ENCODE results near the gene UBE2C.

UBE2C gene

DNA sequence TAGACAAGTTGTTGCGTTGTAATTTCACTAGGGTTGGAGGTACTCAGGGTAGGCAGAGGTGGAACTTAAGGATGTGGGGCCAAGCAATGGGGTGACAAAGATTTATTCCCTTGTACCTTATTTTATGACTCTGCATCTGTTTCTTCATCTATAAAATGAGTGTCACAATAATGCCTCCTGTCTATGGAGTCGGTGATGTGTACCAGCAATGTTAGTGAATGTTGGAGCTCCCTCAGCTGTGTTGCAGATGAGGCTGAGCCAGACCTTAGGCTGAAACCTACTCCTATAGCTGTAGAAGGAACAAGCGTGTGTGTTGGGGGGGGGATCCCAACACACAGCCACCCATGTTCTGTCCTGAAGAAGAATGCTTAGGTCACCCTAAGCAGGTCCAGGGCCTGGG lies 4.5 kb downstream of the UBE2C start:
- no peak overlapping the region for H3K4me3 ChIP-seq (replicated peaks; ENCODE audit: insufficient read depth, low read length)
- H3K27ac ChIP-seq (replicated peaks) = no peak overlapping the region
- DNase-seq (ENCODE audit: low read depth in 1 of 2, low spot score in 1 of 2) = no peak
- no peaks in the 10 kb centered on the region for H3K27me3 ChIP-seq (ENCODE audit: insufficient read depth, poor library complexity, severe bottlenecking)
- TF ChIP-seq POLR2AphosphoS5 (IDR thresholded peaks at IDR 0.05; ENCODE audit: low read depth) (no peak), SPI1 (IDR thresholded peaks at IDR 0.05; ENCODE audit: borderline replicate concordance, low read depth) (no peak), GABPA (IDR thresholded peaks at IDR 0.05; ENCODE audit: low read depth) (no peak)
- TF ChIP-seq, protein P1, sequence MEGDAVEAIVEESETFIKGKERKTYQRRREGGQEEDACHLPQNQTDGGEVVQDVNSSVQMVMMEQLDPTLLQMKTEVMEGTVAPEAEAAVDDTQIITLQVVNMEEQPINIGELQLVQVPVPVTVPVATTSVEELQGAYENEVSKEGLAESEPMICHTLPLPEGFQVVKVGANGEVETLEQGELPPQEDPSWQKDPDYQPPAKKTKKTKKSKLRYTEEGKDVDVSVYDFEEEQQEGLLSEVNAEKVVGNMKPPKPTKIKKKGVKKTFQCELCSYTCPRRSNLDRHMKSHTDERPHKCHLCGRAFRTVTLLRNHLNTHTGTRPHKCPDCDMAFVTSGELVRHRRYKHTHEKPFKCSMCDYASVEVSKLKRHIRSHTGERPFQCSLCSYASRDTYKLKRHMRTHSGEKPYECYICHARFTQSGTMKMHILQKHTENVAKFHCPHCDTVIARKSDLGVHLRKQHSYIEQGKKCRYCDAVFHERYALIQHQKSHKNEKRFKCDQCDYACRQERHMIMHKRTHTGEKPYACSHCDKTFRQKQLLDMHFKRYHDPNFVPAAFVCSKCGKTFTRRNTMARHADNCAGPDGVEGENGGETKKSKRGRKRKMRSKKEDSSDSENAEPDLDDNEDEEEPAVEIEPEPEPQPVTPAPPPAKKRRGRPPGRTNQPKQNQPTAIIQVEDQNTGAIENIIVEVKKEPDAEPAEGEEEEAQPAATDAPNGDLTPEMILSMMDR (IDR thresholded peaks at IDR 0.05; ENCODE audit: insufficient read depth, low read length) = no peak
- TF ChIP-seq, protein P2, sequence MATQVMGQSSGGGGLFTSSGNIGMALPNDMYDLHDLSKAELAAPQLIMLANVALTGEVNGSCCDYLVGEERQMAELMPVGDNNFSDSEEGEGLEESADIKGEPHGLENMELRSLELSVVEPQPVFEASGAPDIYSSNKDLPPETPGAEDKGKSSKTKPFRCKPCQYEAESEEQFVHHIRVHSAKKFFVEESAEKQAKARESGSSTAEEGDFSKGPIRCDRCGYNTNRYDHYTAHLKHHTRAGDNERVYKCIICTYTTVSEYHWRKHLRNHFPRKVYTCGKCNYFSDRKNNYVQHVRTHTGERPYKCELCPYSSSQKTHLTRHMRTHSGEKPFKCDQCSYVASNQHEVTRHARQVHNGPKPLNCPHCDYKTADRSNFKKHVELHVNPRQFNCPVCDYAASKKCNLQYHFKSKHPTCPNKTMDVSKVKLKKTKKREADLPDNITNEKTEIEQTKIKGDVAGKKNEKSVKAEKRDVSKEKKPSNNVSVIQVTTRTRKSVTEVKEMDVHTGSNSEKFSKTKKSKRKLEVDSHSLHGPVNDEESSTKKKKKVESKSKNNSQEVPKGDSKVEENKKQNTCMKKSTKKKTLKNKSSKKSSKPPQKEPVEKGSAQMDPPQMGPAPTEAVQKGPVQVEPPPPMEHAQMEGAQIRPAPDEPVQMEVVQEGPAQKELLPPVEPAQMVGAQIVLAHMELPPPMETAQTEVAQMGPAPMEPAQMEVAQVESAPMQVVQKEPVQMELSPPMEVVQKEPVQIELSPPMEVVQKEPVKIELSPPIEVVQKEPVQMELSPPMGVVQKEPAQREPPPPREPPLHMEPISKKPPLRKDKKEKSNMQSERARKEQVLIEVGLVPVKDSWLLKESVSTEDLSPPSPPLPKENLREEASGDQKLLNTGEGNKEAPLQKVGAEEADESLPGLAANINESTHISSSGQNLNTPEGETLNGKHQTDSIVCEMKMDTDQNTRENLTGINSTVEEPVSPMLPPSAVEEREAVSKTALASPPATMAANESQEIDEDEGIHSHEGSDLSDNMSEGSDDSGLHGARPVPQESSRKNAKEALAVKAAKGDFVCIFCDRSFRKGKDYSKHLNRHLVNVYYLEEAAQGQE (IDR thresholded peaks at IDR 0.05; ENCODE audit: insufficient replicate concordance, low read depth) = no peak

DNA sequence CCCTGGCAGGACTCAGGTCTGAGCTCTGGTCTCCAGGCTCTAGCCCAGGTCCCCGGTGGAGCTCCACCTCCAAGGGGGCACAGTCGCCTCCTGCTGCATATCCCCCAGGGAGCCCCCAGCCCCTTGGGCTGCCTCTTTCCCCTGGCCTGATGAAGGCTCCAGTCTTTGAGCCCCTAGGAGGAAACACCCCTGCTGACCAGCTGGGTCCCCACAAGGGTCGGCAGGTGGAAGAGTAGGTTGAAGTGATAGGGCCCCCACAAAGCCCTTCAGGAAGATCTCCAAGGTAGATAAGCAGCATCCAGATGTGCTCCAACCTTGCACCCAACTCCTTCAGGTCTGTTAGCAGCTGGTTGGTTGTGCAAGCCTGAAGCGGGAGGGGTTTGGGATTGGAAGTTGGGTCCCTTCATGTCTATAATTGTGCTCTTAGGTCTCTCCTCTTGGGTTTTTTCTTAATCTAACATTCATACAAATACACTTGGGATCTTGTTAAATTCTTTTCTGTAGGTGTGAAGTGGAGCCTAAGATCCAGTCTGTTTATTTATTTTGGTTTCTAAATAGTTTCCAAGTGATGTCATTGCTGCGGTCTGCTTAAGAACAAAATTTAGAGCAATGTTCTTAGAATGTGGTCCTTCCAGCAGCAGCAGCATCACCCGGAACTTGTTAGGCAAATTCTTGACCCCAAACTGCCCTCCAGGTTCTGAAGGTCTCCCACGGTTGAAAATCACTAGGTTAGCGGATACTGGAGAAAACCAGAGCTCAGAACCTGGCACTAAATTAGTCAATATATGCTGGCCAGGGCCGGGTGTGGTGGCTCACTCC lies 5.1 kb downstream of the UBE2C start:
- H3K27ac ChIP-seq (replicated peaks) = no peak overlapping the region
- TF ChIP-seq, protein P1 (IDR thresholded peaks at IDR 0.05; ENCODE audit: insufficient read depth, low read length) = no peak
- no peak for TF ChIP-seq SPI1 (IDR thresholded peaks at IDR 0.05; ENCODE audit: borderline replicate concordance, low read depth)
- no peak for TF ChIP-seq POLR2AphosphoS5 (IDR thresholded peaks at IDR 0.05; ENCODE audit: low read depth)
- TF ChIP-seq GABPA (IDR thresholded peaks at IDR 0.05; ENCODE audit: low read depth) = no peak
- TF ChIP-seq, protein P2 (IDR thresholded peaks at IDR 0.05; ENCODE audit: insufficient replicate concordance, low read depth) = no peak
- no peak for DNase-seq (ENCODE audit: low read depth in 1 of 2, low spot score in 1 of 2)

GRCh38 chr20:45818239-45818638 lies 5.8 kb downstream of the UBE2C start:
- TF ChIP-seq POLR2AphosphoS5 (IDR thresholded peaks at IDR 0.05; ENCODE audit: low read depth) (no peak), GABPA (IDR thresholded peaks at IDR 0.05; ENCODE audit: low read depth) (no peak), SPI1 (IDR thresholded peaks at IDR 0.05; ENCODE audit: borderline replicate concordance, low read depth) (no peak)
- TF ChIP-seq, protein P1 (IDR thresholded peaks at IDR 0.05; ENCODE audit: insufficient read depth, low read length) = no peak
- TF ChIP-seq, protein P2 (IDR thresholded peaks at IDR 0.05; ENCODE audit: insufficient replicate concordance, low read depth) = no peak
- no peak for DNase-seq (ENCODE audit: low read depth in 1 of 2, low spot score in 1 of 2)
- Histone ChIP-seq H3K27ac (replicated peaks) (no peak overlapping the region), H3K4me3 (replicated peaks; ENCODE audit: insufficient read depth, low read length) (no peak overlapping the region), H3K27me3 (ENCODE audit: insufficient read depth, poor library complexity, severe bottlenecking) (peaks cover 6% of the 10 kb centered on the region)

More for the DNA sequence above, 5.1 kb downstream of the UBE2C start:
- Histone ChIP-seq H3K4me3 (replicated peaks; ENCODE audit: insufficient read depth, low read length) (no peak overlapping the region), H3K27me3 (ENCODE audit: insufficient read depth, poor library complexity, severe bottlenecking) (no peaks in the 10 kb centered on the region)

Data from HL-60 (cell line).